Hematopoietic multipotent progenitor cell treated with erythropoietin and hydrocortisone succinate and interleukin-3 and kit ligand, for 8 days (in vitro differentiated cells): ENCODE results near the gene TSACC.
"Not testable (repeated sequence)": the region's sequence is repeated elsewhere in the genome, so short reads cannot be mapped to it uniquely, and the experiment has no call there.

Experiments used
- DNase-seq: peaks from one replicate; pipeline ENCODE4 v3.0.0-alpha.2; 2015

Gene TSACC

GRCh38 chr1:156347331-156347730 lies 9.0 kb downstream of the TSACC start:
- no peak for DNase-seq

- DNase-seq, result not testable (repeated sequence)
These were observed 14.2 kb downstream of the TSACC start for GRCh38 chr1:156352481-156352880.

DNA sequence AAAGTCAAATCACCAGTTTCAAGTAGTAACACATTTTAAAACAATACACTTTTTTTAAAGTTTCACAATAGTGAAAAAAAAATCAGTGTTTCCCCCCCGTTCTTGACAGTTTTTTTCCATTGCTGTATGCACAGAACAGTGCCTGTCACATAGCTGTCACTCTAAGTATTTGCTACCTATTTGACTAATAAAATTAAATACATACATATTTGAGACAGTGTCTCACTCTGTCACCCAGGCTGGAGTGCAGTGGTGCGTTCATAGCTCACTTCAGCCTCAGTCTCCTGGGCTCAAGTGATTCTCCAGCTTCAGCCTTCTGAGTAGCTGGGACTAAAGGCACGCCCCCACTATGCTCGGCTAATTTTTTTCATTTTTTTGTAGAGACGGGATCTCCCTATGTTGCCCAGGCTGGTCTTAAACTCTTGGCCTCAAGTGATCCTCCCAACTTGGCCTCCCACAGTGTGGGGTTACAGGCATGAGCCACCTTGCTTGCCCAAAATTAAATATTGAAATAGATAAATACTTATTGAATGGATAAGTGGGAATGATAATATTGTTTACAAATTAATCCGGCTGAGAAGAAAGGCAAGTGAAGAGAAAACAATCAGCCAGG lies 18.0 kb downstream of the TSACC start:
- DNase-seq, result no peak

DNA sequence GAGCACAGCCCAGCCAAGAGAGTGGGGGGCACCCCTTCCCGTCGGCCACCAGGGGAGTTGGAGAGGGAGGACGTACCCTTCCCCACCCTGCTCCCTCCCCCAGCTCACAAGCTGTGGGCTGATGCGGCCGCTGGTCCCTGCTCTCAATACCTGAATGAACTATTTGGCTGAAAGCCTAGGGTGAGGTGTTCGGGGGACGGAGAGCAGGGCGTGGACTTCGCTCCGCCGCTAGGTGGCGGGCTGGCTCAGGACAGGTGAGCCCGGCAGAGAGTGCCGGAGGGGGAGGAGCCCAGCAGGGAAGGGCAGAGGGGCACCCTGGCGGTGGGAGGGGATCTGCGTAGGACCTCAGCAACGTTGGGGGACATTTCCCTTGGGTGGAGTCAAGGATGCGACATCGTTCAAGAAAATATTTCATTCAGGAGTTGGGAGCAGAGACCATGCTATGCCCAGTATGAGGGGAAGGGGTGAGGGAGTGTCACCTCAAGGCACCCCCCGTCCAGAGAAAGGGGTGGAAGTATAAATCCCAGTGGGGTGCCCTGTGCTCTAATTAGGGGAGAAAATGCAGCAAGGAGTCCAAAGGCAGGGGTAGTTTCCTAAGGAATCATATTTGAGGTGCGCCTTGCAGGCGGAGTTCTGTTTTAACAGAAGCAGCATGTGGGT lies 18.7 kb downstream of the TSACC start:
- peak; percentile 32 for DNase-seq

DNA sequence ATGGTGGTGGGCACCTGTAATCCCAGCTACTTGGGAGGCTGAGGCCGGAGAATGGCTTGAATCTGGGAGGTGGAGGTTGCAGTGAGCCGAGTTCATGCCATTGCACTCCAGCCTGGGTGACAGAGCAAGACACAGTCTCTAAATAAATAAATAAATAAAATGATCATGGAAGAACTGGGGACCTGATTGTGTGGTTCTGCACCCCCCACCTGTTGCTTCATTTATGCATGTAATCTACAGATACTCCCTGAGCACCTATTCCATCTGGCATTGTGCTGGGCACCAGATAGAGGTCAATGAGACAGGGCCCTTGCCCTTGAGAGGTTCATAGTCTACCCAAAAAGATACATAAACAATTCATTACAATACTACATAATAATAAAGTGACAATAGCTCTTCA lies 19.7 kb downstream of the TSACC start:
- DNase-seq, result no peak

DNA sequence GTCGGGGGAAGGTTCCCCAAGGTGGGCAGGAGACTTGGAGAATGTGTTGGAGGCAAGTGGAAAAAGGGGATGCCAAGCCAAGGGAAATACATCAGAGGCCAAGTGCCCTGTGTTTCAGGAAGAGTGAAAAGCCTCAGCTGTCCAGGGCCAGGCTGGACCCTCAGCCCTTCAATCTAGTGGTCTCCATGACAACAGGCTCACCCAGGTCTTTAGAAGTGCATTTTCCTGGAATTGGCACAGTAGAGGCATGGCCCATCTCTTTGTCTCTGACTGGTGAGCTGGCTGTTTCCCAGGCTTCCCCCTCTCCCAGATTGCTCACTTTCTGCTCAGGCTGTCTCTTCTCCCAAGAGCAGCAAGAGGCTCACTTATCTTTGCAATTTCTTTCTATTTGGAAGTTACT lies 20.3 kb downstream of the TSACC start:
- no peak for DNase-seq

DNA sequence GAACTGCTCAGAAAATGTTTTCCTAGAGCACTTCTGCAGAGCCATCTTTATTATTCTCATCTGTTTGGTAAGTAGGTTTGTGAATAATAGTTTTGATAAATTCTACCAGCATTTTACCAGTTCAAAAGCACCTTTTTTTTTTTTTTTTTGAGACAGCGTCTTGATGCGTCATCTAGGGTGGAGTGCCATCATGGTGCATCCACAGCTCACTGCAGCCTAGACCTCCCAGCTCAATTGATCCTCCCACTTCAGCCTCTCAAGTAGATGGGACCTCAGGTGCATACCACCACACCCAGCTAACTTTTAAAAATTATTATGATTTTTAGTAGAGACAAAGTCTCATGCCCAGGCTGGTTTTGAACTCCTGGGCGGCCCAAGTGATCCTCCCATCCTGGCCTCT lies 20.9 kb downstream of the TSACC start:
- no peak for DNase-seq

DNA sequence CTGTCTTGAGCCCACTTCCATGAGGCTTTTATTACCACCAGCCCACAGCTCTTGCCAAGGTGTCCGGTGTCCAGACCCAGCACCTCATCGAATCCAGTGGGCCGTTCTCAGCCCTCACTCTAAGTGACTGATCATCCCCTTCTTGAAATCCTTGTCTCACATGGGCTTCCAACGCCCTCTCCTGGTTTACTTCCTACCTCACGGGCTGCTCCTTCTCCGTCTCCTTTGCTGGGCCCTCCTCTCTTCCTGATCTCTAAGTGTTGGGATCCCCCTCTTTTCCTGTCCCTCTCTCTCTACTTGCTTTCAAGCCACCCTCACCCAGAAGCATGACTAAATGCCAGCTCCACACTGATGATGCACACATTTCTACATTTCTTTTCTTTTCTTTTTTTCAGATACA lies 21.6 kb downstream of the TSACC start:
- no peak for DNase-seq

DNA sequence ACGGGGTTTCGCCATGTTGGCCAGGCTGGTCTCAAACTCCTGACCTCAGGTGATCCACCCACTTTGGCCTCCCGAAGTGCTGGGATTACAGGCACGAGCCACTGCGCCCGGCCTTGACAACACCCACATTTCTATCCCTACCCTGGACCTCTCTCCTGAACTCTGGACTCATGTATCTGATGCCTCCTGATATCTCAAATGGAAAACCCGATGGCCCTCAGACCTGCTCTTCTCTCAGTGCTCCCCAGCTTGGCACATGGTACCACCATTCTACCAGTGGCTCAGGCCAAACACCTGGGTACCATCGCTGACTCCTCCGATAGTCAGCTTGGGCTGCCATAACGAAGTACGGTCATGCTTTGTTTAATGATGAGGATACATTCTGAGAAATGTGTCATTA lies 22.2 kb downstream of the TSACC start:
- no peak for DNase-seq

GRCh38 chr1:156365754-156366153 lies 27.4 kb downstream of the TSACC start:
- DNase-seq, result no peak

- no peak for DNase-seq
These were observed 28.2 kb downstream of the TSACC start for GRCh38 chr1:156366378-156367166.

- DNase-seq, result no peak
These were observed 29.2 kb downstream of the TSACC start for GRCh38 chr1:156367383-156368156.

- DNase-seq, result no peak
These were observed 29.9 kb downstream of the TSACC start for GRCh38 chr1:156368157-156368658.

- DNase-seq, result peak; percentile 20
These were observed 30.8 kb downstream of the TSACC start, which contains the start of gene RHBG for GRCh38 chr1:156368889-156369684. RHBG (plus strand) TSS chr1:156369211; CDS start chr1:156369250, 39 bp downstream.

DNA sequence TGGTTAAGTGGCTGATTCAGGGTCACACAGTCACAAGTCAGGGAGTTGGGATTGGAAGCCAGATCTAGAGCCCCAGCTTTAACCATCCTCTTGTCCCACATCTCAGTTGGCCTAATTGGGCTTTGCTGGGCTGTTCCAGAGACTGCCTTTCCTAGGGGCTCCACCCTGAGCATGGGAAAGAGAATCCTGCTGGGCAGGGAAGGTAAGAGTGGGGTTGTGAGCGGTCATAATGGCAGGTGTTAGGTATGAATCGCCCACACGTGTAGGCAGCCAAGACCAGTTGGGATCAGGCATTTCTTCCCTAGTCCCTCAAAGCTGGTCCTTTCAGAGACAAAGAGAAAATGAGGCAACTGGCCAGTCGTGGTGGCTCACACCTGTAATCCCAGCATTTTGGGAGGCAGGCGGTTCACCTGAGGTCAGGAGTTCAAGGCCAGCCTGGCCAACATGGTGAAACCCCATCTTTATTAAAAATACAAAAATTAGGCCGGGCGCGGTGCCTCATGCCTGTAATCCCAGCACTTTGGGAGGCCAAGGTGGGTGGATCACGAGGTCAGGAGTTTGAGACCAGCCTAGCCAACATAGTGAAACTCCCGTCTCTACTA lies 31.5 kb downstream of the TSACC start:
- DNase-seq, result not testable (repeated sequence)

GRCh38 chr1:156371553-156372264 lies 33.4 kb downstream of the TSACC start:
- no peak for DNase-seq

DNA sequence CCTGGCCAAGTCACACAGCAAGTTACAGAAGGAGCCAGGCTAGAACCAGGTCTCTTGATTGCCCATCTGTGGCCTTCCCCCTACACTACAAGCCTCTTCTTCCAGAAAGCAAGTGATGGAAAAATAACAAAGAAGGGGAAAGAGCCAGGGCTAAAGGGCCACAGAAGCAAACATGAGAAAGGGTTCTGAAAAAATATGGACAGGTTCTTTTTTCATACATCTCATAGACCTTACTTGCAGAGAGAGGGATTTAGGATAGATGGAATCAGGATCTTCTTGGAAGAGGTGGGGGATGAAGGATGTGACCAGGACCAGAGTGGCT lies 33.9 kb downstream of the TSACC start:
- DNase-seq, result no peak

- no peak for DNase-seq
These were observed 34.5 kb downstream of the TSACC start for GRCh38 chr1:156372876-156373275.

GRCh38 chr1:156373546-156373945 lies 35.2 kb downstream of the TSACC start:
- no peak for DNase-seq

- DNase-seq, result no peak
These were observed 37.8 kb downstream of the TSACC start for GRCh38 chr1:156376146-156376545.
